ENCODE measurements around the gene ITPRIPL2. TPM values are rescaled to one million over a fixed set of nuclear protein-coding genes. Genes with fewer than 3 reads are reported as not detected.

ITPRIPL2 gene
- total RNA-seq, 1 experiment from 2014 or later: 67.9 TPM

- H3K36me3 ChIP-seq (ENCODE audit: control insufficient read depth in 1 of 2, insufficient read depth in 2 of 2, low read length in 2 of 2): no peaks in the 10 kb centered on the region
- no TSS peak for BruUV-seq (replicated peaks)
- H3K27me3 ChIP-seq (ENCODE audit: insufficient read depth, low read length): no peaks in the 10 kb centered on the region
- no peak overlapping the region for H3K9ac ChIP-seq (ENCODE audit: low read length)
- DNase-seq (ENCODE audit: low read depth, low spot score): no peak
- H4K20me1 ChIP-seq (ENCODE audit: insufficient read depth): no peaks in the 10 kb centered on the region
- H3K79me2 ChIP-seq (ENCODE audit: insufficient read depth, low read length): no peaks in the 10 kb centered on the region
- H2AFZ ChIP-seq (ENCODE audit: low read depth, low read length, poor library complexity, severe bottlenecking): no peak overlapping the region
- TF ChIP-seq POLR2AphosphoS5 (IDR thresholded peaks at IDR 0.05; ENCODE audit: low read depth, low read length) (no peak), POLR2A (IDR thresholded peaks at IDR 0.05; ENCODE audit: borderline replicate concordance, extremely low read depth, insufficient read depth, insufficient read length) (no peak), TCF7L2 (IDR thresholded peaks at IDR 0.05; ENCODE audit: borderline replicate concordance, extremely low read depth, insufficient read depth, insufficient read length) (no peak), SIN3A (IDR thresholded peaks at IDR 0.05; ENCODE audit: low read depth) (no peak), SP1 (IDR thresholded peaks at IDR 0.05; ENCODE audit: low read depth) (no peak), YY1 (IDR thresholded peaks at IDR 0.05; ENCODE audit: extremely low read depth, insufficient replicate concordance, low read depth, low read length) (no peak), FOSL1 (IDR thresholded peaks at IDR 0.05; ENCODE audit: low read depth) (no peak), ZNF274 (IDR thresholded peaks at IDR 0.05; ENCODE audit: low read depth, low read length) (no peak)
- TF ChIP-seq, protein P1, sequence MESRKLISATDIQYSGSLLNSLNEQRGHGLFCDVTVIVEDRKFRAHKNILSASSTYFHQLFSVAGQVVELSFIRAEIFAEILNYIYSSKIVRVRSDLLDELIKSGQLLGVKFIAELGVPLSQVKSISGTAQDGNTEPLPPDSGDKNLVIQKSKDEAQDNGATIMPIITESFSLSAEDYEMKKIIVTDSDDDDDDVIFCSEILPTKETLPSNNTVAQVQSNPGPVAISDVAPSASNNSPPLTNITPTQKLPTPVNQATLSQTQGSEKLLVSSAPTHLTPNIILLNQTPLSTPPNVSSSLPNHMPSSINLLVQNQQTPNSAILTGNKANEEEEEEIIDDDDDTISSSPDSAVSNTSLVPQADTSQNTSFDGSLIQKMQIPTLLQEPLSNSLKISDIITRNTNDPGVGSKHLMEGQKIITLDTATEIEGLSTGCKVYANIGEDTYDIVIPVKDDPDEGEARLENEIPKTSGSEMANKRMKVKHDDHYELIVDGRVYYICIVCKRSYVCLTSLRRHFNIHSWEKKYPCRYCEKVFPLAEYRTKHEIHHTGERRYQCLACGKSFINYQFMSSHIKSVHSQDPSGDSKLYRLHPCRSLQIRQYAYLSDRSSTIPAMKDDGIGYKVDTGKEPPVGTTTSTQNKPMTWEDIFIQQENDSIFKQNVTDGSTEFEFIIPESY (IDR thresholded peaks at IDR 0.05; ENCODE audit: extremely low read depth, insufficient replicate concordance, low read length): no peak
- TF ChIP-seq, protein P2, sequence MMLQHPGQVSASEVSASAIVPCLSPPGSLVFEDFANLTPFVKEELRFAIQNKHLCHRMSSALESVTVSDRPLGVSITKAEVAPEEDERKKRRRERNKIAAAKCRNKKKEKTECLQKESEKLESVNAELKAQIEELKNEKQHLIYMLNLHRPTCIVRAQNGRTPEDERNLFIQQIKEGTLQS (IDR thresholded peaks at IDR 0.05): no peak
- H3K4me1 ChIP-seq (ENCODE audit: control insufficient read depth in 1 of 2, insufficient read depth in 2 of 2, low read length in 2 of 2): peaks cover 14 to 42% of the 10 kb centered on the region in 2 experiments
- intact Hi-C loops (cut with micrococcal nuclease): loop anchor here (5.0 to 10.0 kb wide), 2 partner anchors 107 to 795 kb away; partner anchors contain the start of genes GPRC5B and TMC7
- H3K9me2 ChIP-seq (ENCODE audit: insufficient read depth): no peaks in the 10 kb centered on the region
- no peak overlapping the region for H3K4me3 ChIP-seq (replicated peaks in 1 of 2; ENCODE audit: low read depth in 1 of 2, low read length in 2 of 2)
- ChIA-PET CTCF (no interaction called here), POLR2A (no interaction called here), RAD21 (ENCODE audit: low non-redundant PET in 1 of 2, low total read pairs in 2 of 2, uncharacterized antibody in 2 of 2, unreplicated experiment in 2 of 2) (interaction anchor here in 1 of 2 experiments (0.7 kb wide), 1 partner anchor 73 kb away, joined by 3 read pairs; no protein-coding TSS in a partner anchor)
- ATAC-seq: no peak
- no peak overlapping the region for H3K27ac ChIP-seq (ENCODE audit: low read depth, low read length)
- no peak overlapping the region for H3K4me2 ChIP-seq (ENCODE audit: low read length)
- H3K9me3 ChIP-seq (ENCODE audit: control insufficient read depth in 1 of 2, insufficient read depth in 1 of 2, low read depth in 1 of 2, low read length in 2 of 2): no peaks in the 10 kb centered on the region
These were observed 24.3 kb upstream of the ITPRIPL2 start for GRCh38 chr16:19089410-19089955.

Measured in HCT116 (cell line).